ENCODE results near the gene TIMP4.

Gene TIMP4

GRCh38 chr3:12175137-12175593, 16.5 kb upstream of the TIMP4 start:
- H3K4me3 ChIP-seq (ENCODE audit: low read length): no peak overlapping the region
- no peaks in the 10 kb centered on the region for H3K9me3 ChIP-seq (ENCODE audit: control insufficient read depth, insufficient read depth, low read length)
- H3K4me1 ChIP-seq (ENCODE audit: control insufficient read depth, low read length): peaks cover 6% of the 10 kb centered on the region
- H3K27ac ChIP-seq (ENCODE audit: low read depth, low read length): no peak overlapping the region
- no peaks in the 10 kb centered on the region for H3K36me3 ChIP-seq (ENCODE audit: control insufficient read depth, low read length)
- H4K20me1 ChIP-seq (ENCODE audit: control insufficient read depth, insufficient read depth, low read depth, low read length): no peaks in the 10 kb centered on the region
- no peak for TF ChIP-seq CTCF (IDR thresholded peaks at IDR 0.05; ENCODE audit: low read depth, low read length, poor library complexity, severe bottlenecking)
- no peak for TF ChIP-seq EZH2phosphoT487 (IDR thresholded peaks at IDR 0.05; ENCODE audit: borderline replicate concordance, low read length)
- H3K9me2 ChIP-seq (replicated peaks; ENCODE audit: control insufficient read depth, low read length): no peaks in the 10 kb centered on the region
- no peaks in the 10 kb centered on the region for H3K27me3 ChIP-seq (ENCODE audit: control insufficient read depth, low read length)
- H3F3A ChIP-seq (ENCODE audit: control insufficient read depth, insufficient read depth): no peaks in the 10 kb centered on the region
- no peak overlapping the region for H3K4me2 ChIP-seq (ENCODE audit: low read length)
- no peaks in the 10 kb centered on the region for H3K79me2 ChIP-seq (ENCODE audit: control insufficient read depth, low read length)

DNA sequence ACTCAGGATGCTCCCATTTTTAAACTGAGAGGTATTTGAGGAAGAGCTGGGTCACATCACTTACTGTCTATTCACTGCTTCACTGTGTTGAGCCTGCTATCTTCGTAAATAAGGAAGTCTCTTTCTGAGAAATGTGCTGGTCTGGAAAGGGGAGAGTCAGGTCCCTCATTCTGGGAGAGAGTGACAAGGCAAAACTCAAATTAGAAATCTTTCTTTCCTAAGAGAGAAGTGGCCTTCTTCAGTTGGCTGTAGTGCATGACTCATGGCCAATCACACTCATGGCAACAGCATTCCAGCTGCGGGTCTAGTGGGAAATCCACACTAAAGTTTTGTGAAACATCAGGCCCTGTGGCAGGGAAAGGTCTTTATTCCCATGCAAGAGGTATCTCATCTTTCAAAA, 11.5 kb upstream of the TIMP4 start:
- TF ChIP-seq EZH2phosphoT487 (IDR thresholded peaks at IDR 0.05; ENCODE audit: borderline replicate concordance, low read length): no peak
- no peak for TF ChIP-seq CTCF (IDR thresholded peaks at IDR 0.05; ENCODE audit: low read depth, low read length, poor library complexity, severe bottlenecking)
- Histone ChIP-seq H3K36me3 (ENCODE audit: control insufficient read depth, low read length) (no peaks in the 10 kb centered on the region), H3K4me2 (ENCODE audit: low read length) (no peak overlapping the region), H3K4me3 (ENCODE audit: low read length) (no peak overlapping the region), H3K9me3 (ENCODE audit: control insufficient read depth, insufficient read depth, low read length) (no peaks in the 10 kb centered on the region), H3K27ac (ENCODE audit: low read depth, low read length) (no peak overlapping the region), H3K27me3 (ENCODE audit: control insufficient read depth, low read length) (peaks cover 18% of the 10 kb centered on the region), H3K4me1 (ENCODE audit: control insufficient read depth, low read length) (no peaks in the 10 kb centered on the region), H4K20me1 (ENCODE audit: control insufficient read depth, insufficient read depth, low read depth, low read length) (no peaks in the 10 kb centered on the region), H3F3A (ENCODE audit: control insufficient read depth, insufficient read depth) (no peaks in the 10 kb centered on the region), H3K9me2 (replicated peaks; ENCODE audit: control insufficient read depth, low read length) (no peaks in the 10 kb centered on the region), H3K79me2 (ENCODE audit: control insufficient read depth, low read length) (no peaks in the 10 kb centered on the region)

- H3K27me3 ChIP-seq (ENCODE audit: control insufficient read depth, low read length): peaks cover 24% of the 10 kb centered on the region
- H3K9me2 ChIP-seq (replicated peaks; ENCODE audit: control insufficient read depth, low read length): no peaks in the 10 kb centered on the region
- no peaks in the 10 kb centered on the region for H3K9me3 ChIP-seq (ENCODE audit: control insufficient read depth, insufficient read depth, low read length)
- no peaks in the 10 kb centered on the region for H3K79me2 ChIP-seq (ENCODE audit: control insufficient read depth, low read length)
- H3K4me2 ChIP-seq (ENCODE audit: low read length): no peak overlapping the region
- H3F3A ChIP-seq (ENCODE audit: control insufficient read depth, insufficient read depth): no peaks in the 10 kb centered on the region
- no peak for TF ChIP-seq EZH2phosphoT487 (IDR thresholded peaks at IDR 0.05; ENCODE audit: borderline replicate concordance, low read length)
- TF ChIP-seq CTCF (IDR thresholded peaks at IDR 0.05; ENCODE audit: low read depth, low read length, poor library complexity, severe bottlenecking): no peak
- no peak overlapping the region for H3K4me3 ChIP-seq (ENCODE audit: low read length)
- H3K4me1 ChIP-seq (ENCODE audit: control insufficient read depth, low read length): no peaks in the 10 kb centered on the region
- no peak overlapping the region for H3K27ac ChIP-seq (ENCODE audit: low read depth, low read length)
- H3K36me3 ChIP-seq (ENCODE audit: control insufficient read depth, low read length): no peaks in the 10 kb centered on the region
- no peaks in the 10 kb centered on the region for H4K20me1 ChIP-seq (ENCODE audit: control insufficient read depth, insufficient read depth, low read depth, low read length)
These were observed 7.2 kb upstream of the TIMP4 start for GRCh38 chr3:12165909-12166308.

- H4K20me1 ChIP-seq (ENCODE audit: control insufficient read depth, insufficient read depth, low read depth, low read length): no peaks in the 10 kb centered on the region
- no peak overlapping the region for H3K27ac ChIP-seq (ENCODE audit: low read depth, low read length)
- H3K4me3 ChIP-seq (ENCODE audit: low read length): no peak overlapping the region
- H3K27me3 ChIP-seq (ENCODE audit: control insufficient read depth, low read length): peaks cover 31% of the 10 kb centered on the region
- H3K9me3 ChIP-seq (ENCODE audit: control insufficient read depth, insufficient read depth, low read length): no peaks in the 10 kb centered on the region
- no peaks in the 10 kb centered on the region for H3K36me3 ChIP-seq (ENCODE audit: control insufficient read depth, low read length)
- no peaks in the 10 kb centered on the region for H3K79me2 ChIP-seq (ENCODE audit: control insufficient read depth, low read length)
- no peaks in the 10 kb centered on the region for H3K4me1 ChIP-seq (ENCODE audit: control insufficient read depth, low read length)
- no peak overlapping the region for H3K4me2 ChIP-seq (ENCODE audit: low read length)
- no peaks in the 10 kb centered on the region for H3K9me2 ChIP-seq (replicated peaks; ENCODE audit: control insufficient read depth, low read length)
- TF ChIP-seq CTCF (IDR thresholded peaks at IDR 0.05; ENCODE audit: low read depth, low read length, poor library complexity, severe bottlenecking) (no peak), EZH2phosphoT487 (IDR thresholded peaks at IDR 0.05; ENCODE audit: borderline replicate concordance, low read length) (no peak)
- no peaks in the 10 kb centered on the region for H3F3A ChIP-seq (ENCODE audit: control insufficient read depth, insufficient read depth)
These were observed 502 bp upstream of the TIMP4 start for GRCh38 chr3:12159227-12159601.

Measured in DOHH2 (cell line).